Endothelial cell of umbilical vein (primary cell): ENCODE data around the gene AP2B1.

Experiments used
- CTCF ChIP-seq, 2 donors: IDR thresholded peaks; 1 replicate in 1 of 2; 2 replicates in 1 of 2; pipeline ENCODE4 v1.5.1; 2011; ENCODE audit warnings: low read length in 2 of 2, mild to moderate bottlenecking in 2 of 2, moderate library complexity in 2 of 2, control low read depth in 1 of 2, inconsistent platforms in 1 of 2, low read depth in 1 of 2; ENCODE audit not compliant: insufficient read depth in 1 of 2; ENCODE audit errors: extremely low read depth in 1 of 2
- MYC ChIP-seq: IDR thresholded peaks from one replicate; pipeline ENCODE4 v1.6.1; 2011; ENCODE audit warnings: mild to moderate bottlenecking, low read depth, low read length

GRCh38 chr17:35740997-35741931 lies 154.1 kb downstream of the AP2B1 start:
- TF ChIP-seq CTCF (IDR thresholded peaks at IDR 0.05; ENCODE audit: extremely low read depth in 1 of 2, insufficient read depth in 1 of 2, low read depth in 1 of 2, low read length in 2 of 2) (no peak), MYC (no peak)
